Tibial nerve (tissue), 3 donors: ENCODE measurements around the gene PM20D1.
"Not testable (repeated sequence)": the region's sequence is repeated elsewhere in the genome, so short reads cannot be mapped to it uniquely, and the experiment has no call there.

Experiments
- CTCF ChIP-seq, 5 experiments: fragments of 200-600 bp in 3 of 5; fragments of 450-650 bp in 2 of 5; sonication (generic) in 3 of 5; IDR thresholded peaks; one replicate each; pipeline ENCODE4 v1.5.1; 2016 to 2019; ENCODE audit warnings: antibody characterized with exemption in 5 of 5, mild to moderate bottlenecking in 3 of 5, moderate library complexity in 2 of 5
- POLR2A ChIP-seq, 2 donors: fragments of 450-650 bp; IDR thresholded peaks; one replicate each; pipeline ENCODE4 v1.6.1; 2017; ENCODE audit warnings: antibody characterized with exemption in 2 of 2, mild to moderate bottlenecking in 2 of 2, moderate library complexity in 2 of 2

GRCh38 chr1:205892175-205892574 is 42.2 kb upstream of the PM20D1 start:
- TF ChIP-seq POLR2A, CTCF (IDR thresholded peaks at IDR 0.05): not testable (repeated sequence)
